Osteocyte (in vitro differentiated cells): ENCODE data around the gene IMMP2L. TPM values are rescaled to one million over a fixed set of nuclear protein-coding genes. Genes with fewer than 3 reads are reported as not detected.

Experiments used
- DNase-seq: peaks from one replicate; pipeline ENCODE4 v3.0.0; 2021; ENCODE audit warnings: mixed read lengths; ENCODE audit not compliant: unreplicated experiment; ENCODE audit errors: extremely low spot score
- H3K27ac Mint-ChIP-seq: one replicate; pipeline ENCODE4 v1.8.0; 2021; ENCODE audit warnings: mild to moderate bottlenecking, mixed read lengths; ENCODE audit not compliant: unreplicated experiment
- H3K27me3 Mint-ChIP-seq: one replicate; pipeline ENCODE4 v1.8.0; 2021; ENCODE audit warnings: mixed read lengths; ENCODE audit not compliant: unreplicated experiment
- H3K36me3 Mint-ChIP-seq: one replicate; pipeline ENCODE4 v1.8.0; 2021; ENCODE audit warnings: mixed read lengths; ENCODE audit not compliant: unreplicated experiment
- H3K4me1 Mint-ChIP-seq: one replicate; pipeline ENCODE4 v1.8.0; 2021; ENCODE audit warnings: mixed read lengths; ENCODE audit not compliant: unreplicated experiment
- H3K4me3 Mint-ChIP-seq: one replicate; pipeline ENCODE4 v1.8.0; 2021; ENCODE audit warnings: mild to moderate bottlenecking, moderate library complexity, mixed read lengths; ENCODE audit not compliant: unreplicated experiment
- H3K9me3 Mint-ChIP-seq: one replicate; pipeline ENCODE4 v1.8.0; 2021; ENCODE audit warnings: mixed read lengths; ENCODE audit not compliant: unreplicated experiment
- CTCF ChIP-seq: fragments of 200-600 bp; sonication (generic); IDR thresholded peaks from 2 replicates; pipeline ENCODE4 v1.5.0; 2021; ENCODE audit warnings: antibody characterized with exemption, mild to moderate bottlenecking, moderate library complexity
- total RNA-seq: library from RNA; stranded (reverse); gene quantifications from 2 replicates; pipeline ENCODE4 v1.2.1, GENCODE V29; 2021

IMMP2L gene
- total RNA-seq, 1 donor from 2014 or later: 15.6 TPM

GRCh38 chr7:110750931-110751605, 811.2 kb downstream of the IMMP2L start:
- Mint-ChIP-seq H3K4me1 (no peaks in the 10 kb centered on the region), H3K36me3 (no peaks in the 10 kb centered on the region), H3K27ac (no peak overlapping the region), H3K27me3 (no peaks in the 10 kb centered on the region), H3K9me3 (peaks cover 29% of the 10 kb centered on the region), H3K4me3 (no peak overlapping the region)
- no peak for TF ChIP-seq CTCF
- no peak for DNase-seq

- TF ChIP-seq CTCF: no peak
- Mint-ChIP-seq H3K4me3 (no peak overlapping the region), H3K4me1 (no peaks in the 10 kb centered on the region), H3K9me3 (no peaks in the 10 kb centered on the region), H3K27ac (no peak overlapping the region), H3K36me3 (no peaks in the 10 kb centered on the region), H3K27me3 (peaks cover 4% of the 10 kb centered on the region)
- DNase-seq: no peak
Observed at GRCh38 chr7:110733221-110733620, 829.1 kb downstream of the IMMP2L start.

GRCh38 chr7:110724811-110725210, 837.5 kb downstream of the IMMP2L start:
- no peaks in the 10 kb centered on the region for H3K9me3 Mint-ChIP-seq
- DNase-seq: no peak
- TF ChIP-seq CTCF: no peak
- H3K36me3 Mint-ChIP-seq: no peaks in the 10 kb centered on the region
- H3K27me3 Mint-ChIP-seq: no peaks in the 10 kb centered on the region
- H3K4me1 Mint-ChIP-seq: no peaks in the 10 kb centered on the region
- no peak overlapping the region for H3K27ac Mint-ChIP-seq
- no peak overlapping the region for H3K4me3 Mint-ChIP-seq

GRCh38 chr7:110721395-110721794, 840.9 kb downstream of the IMMP2L start:
- H3K36me3 Mint-ChIP-seq: no peaks in the 10 kb centered on the region
- no peak overlapping the region for H3K4me3 Mint-ChIP-seq
- DNase-seq: no peak
- TF ChIP-seq CTCF: no peak
- no peaks in the 10 kb centered on the region for H3K4me1 Mint-ChIP-seq
- H3K9me3 Mint-ChIP-seq: no peaks in the 10 kb centered on the region
- peaks cover 4% of the 10 kb centered on the region for H3K27me3 Mint-ChIP-seq
- H3K27ac Mint-ChIP-seq: no peak overlapping the region

- Mint-ChIP-seq H3K36me3 (no peaks in the 10 kb centered on the region), H3K27ac (no peak overlapping the region), H3K4me3 (no peak overlapping the region), H3K4me1 (no peaks in the 10 kb centered on the region), H3K9me3 (no peaks in the 10 kb centered on the region), H3K27me3 (peaks cover 6% of the 10 kb centered on the region)
- DNase-seq: no peak
- no peak for TF ChIP-seq CTCF
Observed at GRCh38 chr7:110720626-110721025, 841.7 kb downstream of the IMMP2L start.
